ENCODE measurements around the gene MEG3. TPM values are rescaled to one million over a fixed set of nuclear protein-coding genes. Genes with fewer than 3 reads are reported as not detected.

Gene MEG3
- total and polyA plus RNA-seq, 4 donors: 250 to 1,152 (median 532) TPM

- H3K27ac ChIP-seq (ENCODE audit: low read depth, low read length): no peak overlapping the region
- no peak overlapping the region for H3K4me3 ChIP-seq (ENCODE audit: low read depth, low read length)
- H3K4me1 ChIP-seq (ENCODE audit: control insufficient read depth, insufficient read depth, low read length): peaks cover 2% of the 10 kb centered on the region
- no peaks in the 10 kb centered on the region for H3K27me3 ChIP-seq (ENCODE audit: control insufficient read depth, insufficient read depth, low read length)
- no peak for DNase-seq (ENCODE audit: low read depth in 4 of 6, low spot score in 6 of 6)
- no peaks in the 10 kb centered on the region for H3K9me3 ChIP-seq (ENCODE audit: control insufficient read depth, insufficient read depth, low read length)
- WGBS (ENCODE audit: insufficient coverage): 91% methylated on average over 7 of the region's 10 CpGs
- H3K36me3 ChIP-seq (ENCODE audit: control insufficient read depth, insufficient read depth, low read length): peaks cover 27% of the 10 kb centered on the region
Observed at GRCh38 chr14:100891051-100891450, 65.1 kb downstream of the MEG3 start.

DNA sequence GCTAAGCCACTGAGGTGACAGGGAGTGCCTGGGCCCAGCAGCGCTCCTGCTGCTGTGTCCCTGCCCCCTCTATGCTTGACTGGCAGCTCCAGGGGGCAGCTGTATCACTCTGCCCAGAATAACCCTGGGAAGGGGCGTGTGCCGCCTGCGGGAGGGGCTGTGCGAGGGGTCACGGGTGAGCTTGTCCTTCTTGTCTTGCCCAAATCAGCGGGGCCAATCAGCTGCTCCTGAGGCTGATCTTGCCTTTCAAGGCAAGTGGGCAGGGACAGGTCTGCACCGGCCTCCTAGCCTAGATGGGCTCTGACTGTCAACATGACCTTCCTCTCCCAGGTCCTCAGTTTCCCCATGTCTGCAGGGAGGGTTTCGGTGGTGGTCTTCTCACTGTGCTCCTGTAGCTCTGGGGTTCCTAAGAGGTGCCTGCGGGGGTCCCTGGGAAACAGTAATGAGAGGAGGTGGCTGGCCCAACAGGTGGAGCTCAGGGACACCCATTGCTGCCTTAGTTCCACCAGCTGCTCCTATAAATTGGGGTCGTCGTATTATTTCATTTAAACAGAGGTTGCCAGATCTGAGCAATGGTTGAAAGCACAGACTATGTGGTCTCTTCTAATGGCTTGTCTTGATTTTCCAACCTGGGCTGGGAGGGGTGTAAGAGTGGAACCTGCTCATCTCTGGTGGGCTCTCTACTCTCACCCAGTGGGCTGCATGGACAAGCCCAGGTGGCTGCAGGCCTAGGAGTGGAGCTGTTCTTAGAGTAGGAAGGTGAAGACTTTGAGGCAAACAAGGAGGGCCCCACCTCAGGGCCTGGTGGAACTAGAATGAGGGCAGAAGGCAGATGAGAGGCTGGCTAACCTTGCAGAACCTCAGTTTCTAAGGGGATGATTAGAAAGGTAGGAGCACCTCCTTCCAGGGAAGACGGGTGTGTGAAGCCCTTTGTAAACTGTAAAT, 65.9 kb downstream of the MEG3 start:
- peaks cover 30% of the 10 kb centered on the region for H3K36me3 ChIP-seq (ENCODE audit: control insufficient read depth, insufficient read depth, low read length)
- no peaks in the 10 kb centered on the region for H3K27me3 ChIP-seq (ENCODE audit: control insufficient read depth, insufficient read depth, low read length)
- H3K9me3 ChIP-seq (ENCODE audit: control insufficient read depth, insufficient read depth, low read length): no peaks in the 10 kb centered on the region
- 94% methylated on average over 10 of the region's 13 CpGs for WGBS (ENCODE audit: insufficient coverage)
- H3K4me3 ChIP-seq (ENCODE audit: low read depth, low read length): no peak overlapping the region
- no peak overlapping the region for H3K27ac ChIP-seq (ENCODE audit: low read depth, low read length)
- no peak for DNase-seq (ENCODE audit: low read depth in 4 of 6, low spot score in 6 of 6)
- H3K4me1 ChIP-seq (ENCODE audit: control insufficient read depth, insufficient read depth, low read length): peaks cover 7% of the 10 kb centered on the region

DNA sequence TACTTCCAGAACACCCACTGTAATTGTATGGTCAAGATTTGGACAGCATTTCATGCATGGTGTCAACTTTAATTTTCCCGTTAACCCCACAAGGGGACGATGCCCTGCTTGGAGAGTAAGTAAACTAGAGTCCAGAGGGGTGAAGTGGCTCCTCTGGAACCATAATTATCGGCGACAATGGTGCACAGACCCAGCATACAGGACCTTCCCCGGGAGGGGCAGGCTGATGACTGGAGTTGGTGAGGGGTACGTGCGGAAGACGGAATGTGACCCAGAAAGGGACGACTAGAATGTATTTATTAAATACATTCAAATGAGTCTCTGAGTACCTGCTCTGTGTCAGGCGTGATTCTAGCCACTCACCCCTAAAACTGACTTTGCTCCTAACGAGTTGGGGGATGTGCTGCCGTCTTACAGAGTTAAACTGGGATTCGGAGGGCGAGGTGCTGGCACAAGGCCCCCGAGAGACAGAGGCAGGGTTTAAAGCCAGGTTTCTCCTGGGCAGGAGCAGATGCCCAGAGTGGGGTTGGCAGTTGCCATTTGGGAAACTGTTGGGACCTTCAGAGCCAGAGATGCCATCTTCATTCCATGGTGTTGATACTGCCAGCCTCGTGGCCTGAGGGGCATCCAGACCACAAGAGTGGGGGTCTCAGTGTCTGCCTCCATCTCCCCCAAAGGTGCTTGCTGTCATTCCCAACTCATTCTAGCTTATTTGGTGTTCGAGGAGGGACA, 66.7 kb downstream of the MEG3 start:
- Histone ChIP-seq H3K4me1 (ENCODE audit: control insufficient read depth, insufficient read depth, low read length) (peaks cover 8% of the 10 kb centered on the region), H3K27ac (ENCODE audit: low read depth, low read length) (no peak overlapping the region), H3K9me3 (ENCODE audit: control insufficient read depth, insufficient read depth, low read length) (no peaks in the 10 kb centered on the region), H3K27me3 (ENCODE audit: control insufficient read depth, insufficient read depth, low read length) (no peaks in the 10 kb centered on the region), H3K36me3 (ENCODE audit: control insufficient read depth, insufficient read depth, low read length) (peaks cover 30% of the 10 kb centered on the region), H3K4me3 (ENCODE audit: low read depth, low read length) (no peak overlapping the region)
- 90% methylated on average over 11 of the region's 17 CpGs for WGBS (ENCODE audit: insufficient coverage)
- DNase-seq (ENCODE audit: low read depth in 4 of 6, low spot score in 6 of 6): no peak

DNA sequence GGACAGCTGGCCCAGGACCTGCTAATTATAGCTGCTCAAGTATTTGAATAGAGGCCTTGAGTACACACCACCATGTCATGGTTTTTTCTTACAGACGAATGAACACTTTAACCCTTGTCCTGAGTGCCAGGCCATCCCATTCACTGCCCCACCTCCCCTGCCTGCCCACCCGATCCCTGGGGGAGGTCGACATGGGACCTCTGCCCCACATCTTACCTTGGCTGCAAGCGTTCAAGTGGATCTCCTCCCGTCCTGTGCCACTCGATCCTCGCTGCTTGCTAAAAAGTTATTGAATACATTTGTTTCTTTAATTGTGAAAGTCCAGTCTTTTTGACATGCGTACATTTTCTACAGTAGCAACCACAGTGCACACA, 67.3 kb downstream of the MEG3 start:
- peaks cover 6% of the 10 kb centered on the region for H3K4me1 ChIP-seq (ENCODE audit: control insufficient read depth, insufficient read depth, low read length)
- no peaks in the 10 kb centered on the region for H3K9me3 ChIP-seq (ENCODE audit: control insufficient read depth, insufficient read depth, low read length)
- no peaks in the 10 kb centered on the region for H3K27me3 ChIP-seq (ENCODE audit: control insufficient read depth, insufficient read depth, low read length)
- H3K4me3 ChIP-seq (ENCODE audit: low read depth, low read length): no peak overlapping the region
- no peak overlapping the region for H3K27ac ChIP-seq (ENCODE audit: low read depth, low read length)
- 79% methylated on average over 2 of the region's 8 CpGs for WGBS (ENCODE audit: insufficient coverage)
- peaks cover 30% of the 10 kb centered on the region for H3K36me3 ChIP-seq (ENCODE audit: control insufficient read depth, insufficient read depth, low read length)
- no peak for DNase-seq (ENCODE audit: low read depth in 4 of 6, low spot score in 6 of 6)

DNA sequence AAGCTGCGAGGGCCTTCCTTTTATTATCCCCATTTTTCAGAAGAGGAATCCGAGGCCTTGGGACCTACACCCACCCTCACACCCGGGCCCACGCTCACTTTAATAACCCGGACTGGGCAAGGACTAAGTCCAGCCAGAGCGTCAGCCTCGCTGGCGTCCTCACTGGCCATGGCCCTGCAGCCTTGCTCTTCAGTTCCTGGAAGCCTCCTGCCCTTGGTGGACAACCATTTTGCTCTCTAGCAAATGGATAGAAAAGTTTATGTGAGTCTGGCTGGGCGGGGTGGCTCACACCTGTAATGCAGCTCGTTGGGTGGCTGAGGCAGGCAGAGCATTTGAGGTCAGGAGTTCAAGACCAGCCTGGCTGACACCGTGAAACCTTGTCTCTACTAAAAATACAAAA, 67.8 kb downstream of the MEG3 start:
- H3K36me3 ChIP-seq (ENCODE audit: control insufficient read depth, insufficient read depth, low read length): peaks cover 30% of the 10 kb centered on the region

DNA sequence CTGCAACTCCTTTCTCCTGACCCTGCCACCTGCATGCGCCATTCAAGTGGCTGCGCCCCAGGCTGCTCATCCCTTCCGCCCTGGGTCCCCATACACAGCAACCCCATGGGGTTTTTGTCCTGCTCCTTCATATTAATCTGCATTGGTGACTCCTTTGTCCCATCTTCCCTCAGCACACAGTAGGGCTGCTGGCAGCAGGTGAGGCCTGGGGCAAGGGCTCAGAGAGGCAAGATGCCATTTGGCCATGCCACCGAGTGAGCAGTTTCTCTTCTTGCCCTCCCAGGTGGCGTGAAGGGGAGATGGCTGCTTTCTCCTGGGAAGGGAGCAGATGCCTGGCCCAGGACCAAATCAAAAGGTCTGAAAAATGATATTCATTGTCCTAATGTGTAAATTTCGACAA, 68.5 kb downstream of the MEG3 start:
- peaks cover 18% of the 10 kb centered on the region for H3K4me1 ChIP-seq (ENCODE audit: control insufficient read depth, insufficient read depth, low read length)
- H3K27ac ChIP-seq (ENCODE audit: low read depth, low read length): no peak overlapping the region

More for the DNA sequence above, 67.8 kb downstream of the MEG3 start:
- no peak for DNase-seq (ENCODE audit: low read depth in 4 of 6, low spot score in 6 of 6)
- WGBS (ENCODE audit: insufficient coverage): 92% methylated on average over 8 of the region's 11 CpGs
- H3K4me3 ChIP-seq (ENCODE audit: low read depth, low read length): no peak overlapping the region
- H3K27me3 ChIP-seq (ENCODE audit: control insufficient read depth, insufficient read depth, low read length): no peaks in the 10 kb centered on the region
- peaks cover 11% of the 10 kb centered on the region for H3K4me1 ChIP-seq (ENCODE audit: control insufficient read depth, insufficient read depth, low read length)
- H3K27ac ChIP-seq (ENCODE audit: low read depth, low read length): no peak overlapping the region
- no peaks in the 10 kb centered on the region for H3K9me3 ChIP-seq (ENCODE audit: control insufficient read depth, insufficient read depth, low read length)

DNA sequence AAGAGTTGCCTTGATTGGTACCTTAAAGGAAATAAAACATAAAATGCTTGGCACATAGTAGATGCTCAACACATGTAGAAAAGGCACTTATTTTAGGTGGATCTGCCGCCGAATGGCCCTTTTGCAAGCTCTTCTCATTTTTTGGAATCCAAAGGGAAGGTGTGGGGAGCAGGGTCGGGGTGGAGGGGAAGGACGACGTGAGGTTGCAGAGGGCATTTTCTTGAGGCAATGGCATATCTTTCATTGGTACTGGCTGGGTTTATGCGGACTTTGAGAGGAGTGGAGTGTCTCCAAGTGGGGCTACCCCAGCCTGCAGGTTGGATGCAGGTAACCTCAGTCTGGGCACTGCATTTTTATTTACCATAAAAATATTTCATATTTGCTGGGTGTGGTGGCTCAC, 69.5 kb downstream of the MEG3 start:
- WGBS (ENCODE audit: insufficient coverage): 79% methylated on average over 4 of the region's 6 CpGs
- no peak overlapping the region for H3K27ac ChIP-seq (ENCODE audit: low read depth, low read length)
- peaks cover 1% of the 10 kb centered on the region for H3K27me3 ChIP-seq (ENCODE audit: control insufficient read depth, insufficient read depth, low read length)
- H3K4me3 ChIP-seq (ENCODE audit: low read depth, low read length): no peak overlapping the region
- DNase-seq (ENCODE audit: low read depth in 4 of 6, low spot score in 6 of 6): no peak
- H3K36me3 ChIP-seq (ENCODE audit: control insufficient read depth, insufficient read depth, low read length): peaks cover 28% of the 10 kb centered on the region
- H3K4me1 ChIP-seq (ENCODE audit: control insufficient read depth, insufficient read depth, low read length): peaks cover 27% of the 10 kb centered on the region
- no peaks in the 10 kb centered on the region for H3K9me3 ChIP-seq (ENCODE audit: control insufficient read depth, insufficient read depth, low read length)

More for the DNA sequence above, 68.5 kb downstream of the MEG3 start:
- H3K9me3 ChIP-seq (ENCODE audit: control insufficient read depth, insufficient read depth, low read length): no peaks in the 10 kb centered on the region
- H3K4me3 ChIP-seq (ENCODE audit: low read depth, low read length): no peak overlapping the region
- no peaks in the 10 kb centered on the region for H3K27me3 ChIP-seq (ENCODE audit: control insufficient read depth, insufficient read depth, low read length)
- 95% methylated on average over 4 of the region's 6 CpGs for whole genome bisulfite sequencing (ENCODE audit: insufficient coverage)
- peaks cover 35% of the 10 kb centered on the region for H3K36me3 ChIP-seq (ENCODE audit: control insufficient read depth, insufficient read depth, low read length)
- no peak for DNase-seq (ENCODE audit: low read depth in 4 of 6, low spot score in 6 of 6)

DNA sequence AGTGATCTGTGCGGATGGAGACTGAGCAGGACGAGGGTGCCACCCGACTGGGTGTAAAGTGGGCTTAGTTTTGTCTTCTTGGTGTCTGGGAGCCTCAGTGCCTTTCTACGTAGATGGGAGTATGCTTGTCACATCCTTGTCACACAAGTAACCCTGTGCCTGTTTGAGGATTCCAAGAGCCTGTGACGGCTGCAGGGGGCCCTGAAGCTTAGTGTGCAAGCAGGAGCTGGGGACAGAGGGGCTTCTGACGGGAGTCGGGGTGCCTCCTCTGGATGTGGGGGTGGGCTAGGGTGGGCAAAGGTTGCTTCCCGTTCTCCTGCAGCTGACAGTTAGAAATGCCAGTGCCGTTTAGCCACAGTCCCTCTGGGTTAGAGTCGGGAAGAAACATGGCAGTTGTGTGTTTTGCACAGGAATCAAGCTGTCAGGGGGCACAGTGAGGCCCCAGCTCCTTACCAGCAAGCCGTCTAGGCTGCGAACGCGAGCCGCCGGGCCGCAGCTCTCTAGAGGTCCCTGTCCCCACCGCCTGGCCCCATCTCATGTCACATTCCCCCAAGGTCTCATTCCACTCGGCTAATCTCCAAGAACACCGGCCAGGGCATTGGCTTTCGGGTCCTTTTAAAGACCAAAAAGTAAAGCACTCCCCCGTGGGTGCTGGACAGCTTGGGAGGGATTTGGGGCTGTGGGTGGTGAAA, 70.6 kb downstream of the MEG3 start:
- Histone ChIP-seq H3K4me1 (ENCODE audit: control insufficient read depth, insufficient read depth, low read length) (peaks cover 38% of the 10 kb centered on the region), H3K36me3 (ENCODE audit: control insufficient read depth, insufficient read depth, low read length) (peaks cover 26% of the 10 kb centered on the region), H3K9me3 (ENCODE audit: control insufficient read depth, insufficient read depth, low read length) (no peaks in the 10 kb centered on the region), H3K4me3 (ENCODE audit: low read depth, low read length) (no peak overlapping the region), H3K27me3 (ENCODE audit: control insufficient read depth, insufficient read depth, low read length) (peaks cover 3% of the 10 kb centered on the region), H3K27ac (ENCODE audit: low read depth, low read length) (no peak overlapping the region)
- no peak for DNase-seq (ENCODE audit: low read depth in 4 of 6, low spot score in 6 of 6)
- 39% methylated on average over 17 of the region's 22 CpGs for WGBS (ENCODE audit: insufficient coverage)

DNA sequence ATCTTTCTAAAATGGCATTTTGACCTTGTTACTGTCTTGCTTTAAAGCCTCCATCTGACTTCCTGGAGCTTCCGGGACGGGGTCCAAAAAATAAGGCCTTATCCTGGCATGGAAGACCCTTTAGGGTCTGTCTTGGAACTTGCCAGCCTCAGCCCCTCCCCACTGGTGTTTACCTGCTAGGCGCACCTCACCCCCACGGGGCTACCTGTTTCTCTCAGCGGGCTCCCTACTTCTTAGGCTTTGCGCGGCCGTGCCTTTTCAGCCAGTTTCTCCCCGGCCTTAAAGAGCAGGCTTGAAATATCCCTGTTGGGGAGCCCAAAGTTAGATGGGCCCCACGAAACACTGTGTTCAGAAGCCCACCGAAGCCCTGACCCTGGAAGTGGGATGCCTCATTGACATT, 72.5 kb downstream of the MEG3 start:
- no peak overlapping the region for H3K27ac ChIP-seq (ENCODE audit: low read depth, low read length)
- peaks cover 40% of the 10 kb centered on the region for H3K36me3 ChIP-seq (ENCODE audit: control insufficient read depth, insufficient read depth, low read length)
- H3K4me1 ChIP-seq (ENCODE audit: control insufficient read depth, insufficient read depth, low read length): peaks cover 58% of the 10 kb centered on the region
- no peak overlapping the region for H3K4me3 ChIP-seq (ENCODE audit: low read depth, low read length)
- H3K9me3 ChIP-seq (ENCODE audit: control insufficient read depth, insufficient read depth, low read length): no peaks in the 10 kb centered on the region
- DNase-seq (ENCODE audit: low read depth in 4 of 6, low spot score in 6 of 6): no peak
- whole genome bisulfite sequencing (ENCODE audit: insufficient coverage): 57% methylated on average over 10 of the region's 11 CpGs
- H3K27me3 ChIP-seq (ENCODE audit: control insufficient read depth, insufficient read depth, low read length): peaks cover 7% of the 10 kb centered on the region
